ENCODE data around the gene PGM1.

DNA sequence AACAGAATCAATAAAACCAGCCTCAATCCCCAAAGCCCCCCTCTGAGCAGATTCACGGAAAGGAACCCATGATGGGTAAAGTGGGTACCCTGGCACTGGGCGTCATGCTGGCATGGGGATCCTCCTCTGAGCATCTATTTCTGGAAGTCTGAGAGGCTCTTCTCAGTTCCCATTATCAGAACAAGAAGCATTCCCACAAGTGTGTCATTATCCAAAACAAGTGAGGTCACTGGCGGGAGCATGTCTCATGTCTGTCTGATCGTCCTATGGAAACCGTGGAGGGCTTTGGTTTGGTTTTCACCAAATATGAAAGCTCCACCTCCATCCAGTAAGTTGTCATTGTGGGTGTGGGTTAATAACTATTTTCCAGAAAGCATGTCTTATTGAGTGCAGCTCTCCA, 70.7 kb downstream of the PGM1 start:
- TF ChIP-seq EZH2phosphoT487 (IDR thresholded peaks at IDR 0.05; ENCODE audit: borderline replicate concordance, low read length), result no peak
- TF ChIP-seq, protein P1, sequence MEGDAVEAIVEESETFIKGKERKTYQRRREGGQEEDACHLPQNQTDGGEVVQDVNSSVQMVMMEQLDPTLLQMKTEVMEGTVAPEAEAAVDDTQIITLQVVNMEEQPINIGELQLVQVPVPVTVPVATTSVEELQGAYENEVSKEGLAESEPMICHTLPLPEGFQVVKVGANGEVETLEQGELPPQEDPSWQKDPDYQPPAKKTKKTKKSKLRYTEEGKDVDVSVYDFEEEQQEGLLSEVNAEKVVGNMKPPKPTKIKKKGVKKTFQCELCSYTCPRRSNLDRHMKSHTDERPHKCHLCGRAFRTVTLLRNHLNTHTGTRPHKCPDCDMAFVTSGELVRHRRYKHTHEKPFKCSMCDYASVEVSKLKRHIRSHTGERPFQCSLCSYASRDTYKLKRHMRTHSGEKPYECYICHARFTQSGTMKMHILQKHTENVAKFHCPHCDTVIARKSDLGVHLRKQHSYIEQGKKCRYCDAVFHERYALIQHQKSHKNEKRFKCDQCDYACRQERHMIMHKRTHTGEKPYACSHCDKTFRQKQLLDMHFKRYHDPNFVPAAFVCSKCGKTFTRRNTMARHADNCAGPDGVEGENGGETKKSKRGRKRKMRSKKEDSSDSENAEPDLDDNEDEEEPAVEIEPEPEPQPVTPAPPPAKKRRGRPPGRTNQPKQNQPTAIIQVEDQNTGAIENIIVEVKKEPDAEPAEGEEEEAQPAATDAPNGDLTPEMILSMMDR (conservative IDR thresholded peaks at IDR 0.05; ENCODE audit: low read depth, low read length), result no peak

Measured in PC-3 (cell line).